T-helper 2 cell treated with Interferon-gamma antibody and Interleukin-4, amounts not matched to agents 100 ng/mL and 5 ng/mL, for 36 hours (primary cell): ENCODE measurements around the gene CLEC9A. TPM values are rescaled to one million over a fixed set of nuclear protein-coding genes. Genes with fewer than 3 reads are reported as not detected.

ENCODE experiments used
- intact Hi-C: fragments of 100-400 bp; cut with micrococcal nuclease; formaldehyde crosslinking; loops from one replicate; pipeline ENCODE4 v1.15.1; 2023
- total RNA-seq: library from RNA; stranded (reverse); gene quantifications from 2 replicates; pipeline ENCODE4 v1.2.3, GENCODE V29; 2022

Gene CLEC9A
- total RNA-seq, 1 donor from 2014 or later, result not detected

DNA sequence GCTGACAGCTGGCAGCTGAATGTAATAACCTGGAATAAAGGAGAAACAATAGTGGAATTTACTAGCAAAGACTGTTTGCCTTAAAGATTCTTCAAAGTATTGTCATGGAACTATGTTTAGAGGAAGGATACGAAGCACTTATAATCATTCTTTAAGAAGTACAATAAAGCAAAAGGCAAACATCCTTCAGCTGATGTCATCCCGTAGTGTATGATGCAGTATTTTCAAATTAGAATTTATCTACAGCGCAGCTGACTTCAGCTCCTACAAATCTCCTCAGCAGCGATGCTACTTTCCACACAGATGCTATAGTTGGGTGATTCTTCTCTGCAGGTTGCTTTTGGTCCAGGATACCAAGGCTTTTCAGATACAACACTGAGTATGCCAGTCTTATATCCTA is 36.8 kb downstream of the CLEC9A start:
- intact Hi-C loops, result no loop called here

DNA sequence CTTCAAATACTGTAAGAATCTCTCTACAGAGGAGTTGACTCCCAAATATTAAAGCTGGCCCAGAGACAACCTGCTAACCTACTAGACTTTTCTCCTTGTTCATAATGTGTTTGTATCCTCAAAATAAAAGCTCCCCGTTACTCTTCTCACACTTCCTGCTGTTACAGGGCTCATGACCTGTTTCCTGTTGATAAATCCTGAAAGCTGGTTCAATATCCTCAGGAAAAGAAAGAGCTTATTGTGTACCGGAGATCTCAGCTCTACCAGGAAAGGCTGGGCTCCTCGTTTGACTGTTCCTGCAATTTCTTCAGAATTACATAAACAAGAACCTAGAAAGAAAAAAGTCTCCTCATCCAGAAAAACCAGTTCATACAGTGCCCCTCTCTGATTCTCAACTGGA is 37.5 kb downstream of the CLEC9A start:
- intact Hi-C loops, result no loop called here

DNA sequence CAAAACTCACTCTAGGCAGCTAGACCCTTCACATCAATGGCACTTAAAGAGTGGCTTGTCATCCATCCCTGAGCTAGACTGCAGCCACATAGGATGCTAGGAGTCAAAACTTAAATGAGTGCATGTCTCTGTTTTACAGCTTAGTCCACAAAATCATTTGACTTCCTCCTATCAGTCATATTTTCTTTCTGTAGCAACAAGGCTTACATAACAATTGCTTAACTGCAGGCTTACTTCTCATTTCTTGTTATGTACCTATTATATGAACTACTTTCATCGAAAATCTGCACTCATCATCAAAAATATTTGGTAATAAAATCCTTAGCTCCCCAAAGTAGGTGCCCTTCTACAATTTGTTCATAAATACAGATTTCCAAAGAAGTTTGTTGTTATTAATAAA is 38.2 kb downstream of the CLEC9A start:
- intact Hi-C loops, result no loop called here

DNA sequence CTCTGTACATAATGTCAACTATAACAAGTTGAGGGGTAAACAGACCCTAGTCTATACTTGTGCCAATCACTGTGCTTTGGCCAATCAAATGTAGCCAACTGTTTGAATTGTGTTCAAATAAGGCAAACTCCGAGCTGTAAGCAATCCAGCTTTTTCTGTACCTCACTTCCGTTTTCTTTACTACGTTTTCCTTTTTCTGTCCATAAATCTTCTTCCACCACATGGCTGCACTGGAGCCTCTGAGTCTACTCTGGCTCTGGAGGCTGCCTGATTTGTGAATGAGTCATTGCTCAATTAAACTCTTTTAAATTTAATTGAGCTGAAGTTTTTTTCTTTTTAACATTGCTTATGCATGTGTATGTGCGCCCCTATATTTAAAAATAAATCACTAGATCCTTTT is 38.6 kb downstream of the CLEC9A start:
- intact Hi-C loops, result no loop called here

DNA sequence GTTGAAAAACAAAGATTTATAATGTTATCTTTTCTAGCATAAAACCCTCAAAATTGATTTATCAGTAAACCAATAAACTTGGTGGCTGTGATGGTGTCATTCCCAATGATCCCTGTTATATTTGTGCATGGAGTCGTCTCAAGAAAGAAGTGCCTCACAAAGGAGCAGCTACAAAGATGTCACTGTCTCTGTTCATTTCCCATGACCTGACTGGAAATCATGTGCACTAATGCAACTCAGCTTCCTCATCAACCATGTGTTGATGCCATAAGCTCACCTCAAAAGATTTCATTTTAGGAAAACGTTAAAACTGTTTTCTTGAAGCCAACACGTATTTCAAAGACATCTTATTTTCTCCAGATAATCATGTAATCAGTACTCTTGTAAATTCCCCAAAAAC is 39.5 kb downstream of the CLEC9A start:
- intact Hi-C loops, result no loop called here

DNA sequence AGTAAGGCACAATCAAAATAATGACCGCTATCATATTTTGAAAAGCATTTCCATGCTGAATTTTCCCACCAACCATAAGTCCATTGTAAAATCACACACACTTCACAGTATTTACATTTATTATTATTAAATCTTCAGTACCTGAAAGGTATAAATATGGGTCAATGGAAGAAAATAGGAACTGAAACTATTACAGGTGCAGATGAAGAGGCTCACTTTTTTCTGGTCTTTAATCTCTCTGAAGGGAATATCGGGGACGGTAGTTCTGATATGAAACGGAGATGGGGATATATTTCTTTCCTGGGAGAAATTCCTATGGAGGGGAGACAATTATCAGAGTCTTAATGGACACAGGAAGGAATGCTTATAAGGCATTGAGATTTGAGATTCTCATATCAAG is 39.9 kb downstream of the CLEC9A start:
- intact Hi-C loops, result no loop called here

DNA sequence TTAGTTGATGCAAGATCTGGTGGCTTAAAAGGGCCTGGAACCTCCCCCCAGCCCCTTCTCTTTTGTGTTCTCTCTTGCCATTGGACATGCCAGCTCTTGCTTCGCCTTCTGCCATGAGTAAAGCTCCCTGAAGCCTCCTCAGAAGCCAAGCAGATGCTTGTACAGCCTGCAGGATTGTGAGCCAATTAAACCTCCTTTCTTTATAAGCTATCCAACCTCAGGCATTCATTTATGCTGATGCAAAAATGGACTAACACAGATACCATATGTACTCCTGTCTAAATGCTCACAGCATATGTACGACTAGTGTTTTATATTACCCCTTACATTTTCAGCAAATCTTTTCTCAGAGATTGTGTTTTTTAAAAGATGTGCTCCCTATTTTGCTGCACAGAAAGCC is 41.6 kb downstream of the CLEC9A start:
- intact Hi-C loops, result no loop called here

DNA sequence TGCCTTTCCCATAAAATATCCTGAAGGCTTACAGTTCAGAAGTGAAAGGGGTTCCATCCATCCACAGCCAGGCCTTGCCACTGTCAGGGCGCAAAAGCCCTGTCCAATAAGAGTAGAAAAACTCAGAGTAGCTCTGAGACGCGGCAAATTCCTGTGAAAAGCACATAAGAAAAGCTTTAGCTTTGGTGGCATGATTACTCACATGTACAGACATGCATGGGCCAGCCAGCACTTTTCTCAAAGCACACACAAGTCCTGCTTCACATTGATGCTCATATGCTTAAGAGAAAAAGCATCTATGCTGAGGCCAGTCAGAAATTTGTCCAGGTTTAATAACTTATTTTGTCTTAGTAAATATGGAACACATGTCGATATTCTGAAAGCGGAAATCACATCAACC is 42.8 kb downstream of the CLEC9A start:
- intact Hi-C loops, result no loop called here

DNA sequence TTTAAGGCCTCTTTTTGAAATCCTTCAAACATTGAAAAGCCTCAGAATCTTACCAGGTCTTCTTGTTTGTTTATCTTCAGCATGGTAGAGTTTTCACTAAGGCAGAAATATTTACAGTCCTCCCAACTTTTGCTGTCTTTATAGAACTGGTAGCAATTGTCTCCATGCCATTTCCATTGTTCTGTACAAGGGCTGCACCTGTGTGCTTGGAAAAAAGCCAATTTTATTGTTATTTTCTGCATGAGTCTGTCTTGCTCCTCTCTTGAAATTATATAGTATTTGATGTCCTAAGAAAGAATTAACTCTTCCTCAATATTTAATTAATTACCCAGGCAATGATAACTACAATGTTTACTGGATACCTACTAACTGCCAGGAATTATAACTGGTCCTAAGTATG is 45.0 kb downstream of the CLEC9A start:
- intact Hi-C loops, result no loop called here

DNA sequence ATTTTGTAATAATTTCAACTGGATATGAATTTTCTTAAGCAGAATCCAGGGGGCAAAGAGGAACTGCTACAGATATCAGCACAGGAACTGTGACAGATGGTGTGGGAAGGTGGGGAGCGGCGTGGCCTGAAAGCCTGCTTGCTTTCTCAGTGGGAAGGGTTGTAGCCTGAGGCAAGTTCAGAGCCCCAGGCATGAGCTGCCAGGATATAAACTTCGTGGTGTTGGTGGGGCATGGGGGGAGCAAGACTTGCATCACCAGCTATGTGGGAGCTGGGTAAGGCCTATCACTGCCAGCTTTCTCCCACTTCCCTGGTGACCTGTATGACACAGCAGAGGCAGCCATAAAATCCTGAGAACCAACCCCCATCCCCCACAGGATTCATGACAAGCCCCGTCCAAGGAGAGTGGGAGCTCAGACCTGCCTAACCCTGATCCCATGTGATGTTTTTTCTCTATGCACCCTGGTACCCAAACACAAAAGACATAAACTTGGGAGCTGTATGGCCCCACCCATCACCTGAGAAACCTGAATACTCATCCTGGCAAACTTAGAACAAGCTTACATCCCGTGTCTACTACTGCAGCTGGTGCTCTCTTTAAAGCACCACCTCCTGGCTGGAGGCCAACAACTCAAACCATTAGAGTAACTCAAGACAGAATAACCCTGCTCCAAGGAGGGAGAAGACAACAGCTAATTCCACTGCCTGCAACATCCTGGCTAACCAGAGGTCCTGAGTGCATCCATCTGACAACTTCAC is 51.8 kb downstream of the CLEC9A start:
- intact Hi-C loops, result no loop called here

DNA sequence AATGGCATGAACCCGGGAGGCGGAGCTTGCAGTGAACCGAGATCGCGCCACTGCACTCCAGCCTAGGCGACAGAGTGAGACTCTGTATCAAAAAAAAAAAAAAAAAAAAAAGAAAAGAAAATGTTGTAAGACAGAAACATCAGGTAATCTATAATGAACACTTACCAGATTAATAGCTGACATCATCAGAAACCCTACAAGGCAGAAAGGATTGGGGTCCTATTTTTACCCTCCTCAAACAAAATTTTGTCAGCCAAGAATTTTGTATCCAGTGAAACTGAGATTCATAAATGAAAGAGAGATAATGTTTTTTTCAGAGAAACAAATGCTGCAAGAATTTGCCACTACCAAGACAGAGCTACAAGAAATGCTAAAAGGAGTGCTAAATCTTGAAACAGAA is 54.3 kb downstream of the CLEC9A start:
- intact Hi-C loops, result no loop called here

DNA sequence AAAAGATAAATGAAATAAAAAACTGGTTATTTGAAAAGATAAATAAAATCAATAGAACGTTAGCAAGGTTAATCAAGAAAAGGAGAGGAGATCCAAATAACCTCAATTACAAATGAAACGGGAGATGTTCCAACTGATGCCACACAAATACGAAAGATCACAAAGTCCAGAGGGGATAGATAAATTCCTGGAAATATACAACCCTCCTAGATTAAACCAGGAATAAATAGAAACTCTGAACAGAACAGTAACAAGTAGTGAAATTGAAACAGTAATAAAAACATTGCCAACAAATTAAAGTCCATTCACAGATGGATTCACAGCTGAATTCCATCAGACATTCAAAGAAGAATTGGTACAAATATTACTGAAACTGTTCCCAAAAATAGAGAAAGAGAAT is 55.9 kb downstream of the CLEC9A start:
- intact Hi-C loops, result no loop called here

DNA sequence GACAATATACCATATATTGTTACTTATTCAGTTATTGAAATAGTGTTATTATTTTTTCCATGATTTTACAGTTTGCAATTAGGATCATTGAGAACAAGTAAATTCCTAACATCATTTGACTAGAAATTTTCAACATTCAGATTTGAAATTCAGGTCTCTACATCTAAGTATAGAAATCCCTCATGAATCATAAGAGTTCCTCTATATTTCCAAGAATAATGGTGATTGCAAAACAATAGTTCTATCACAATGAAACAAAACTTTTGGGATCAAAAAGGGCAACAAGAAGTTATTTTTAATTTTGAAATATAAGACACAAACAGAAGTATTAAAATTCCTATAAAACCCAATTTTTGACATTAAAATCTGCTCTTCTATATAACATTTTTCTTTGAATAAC is 57.5 kb downstream of the CLEC9A start:
- intact Hi-C loops, result no loop called here

DNA sequence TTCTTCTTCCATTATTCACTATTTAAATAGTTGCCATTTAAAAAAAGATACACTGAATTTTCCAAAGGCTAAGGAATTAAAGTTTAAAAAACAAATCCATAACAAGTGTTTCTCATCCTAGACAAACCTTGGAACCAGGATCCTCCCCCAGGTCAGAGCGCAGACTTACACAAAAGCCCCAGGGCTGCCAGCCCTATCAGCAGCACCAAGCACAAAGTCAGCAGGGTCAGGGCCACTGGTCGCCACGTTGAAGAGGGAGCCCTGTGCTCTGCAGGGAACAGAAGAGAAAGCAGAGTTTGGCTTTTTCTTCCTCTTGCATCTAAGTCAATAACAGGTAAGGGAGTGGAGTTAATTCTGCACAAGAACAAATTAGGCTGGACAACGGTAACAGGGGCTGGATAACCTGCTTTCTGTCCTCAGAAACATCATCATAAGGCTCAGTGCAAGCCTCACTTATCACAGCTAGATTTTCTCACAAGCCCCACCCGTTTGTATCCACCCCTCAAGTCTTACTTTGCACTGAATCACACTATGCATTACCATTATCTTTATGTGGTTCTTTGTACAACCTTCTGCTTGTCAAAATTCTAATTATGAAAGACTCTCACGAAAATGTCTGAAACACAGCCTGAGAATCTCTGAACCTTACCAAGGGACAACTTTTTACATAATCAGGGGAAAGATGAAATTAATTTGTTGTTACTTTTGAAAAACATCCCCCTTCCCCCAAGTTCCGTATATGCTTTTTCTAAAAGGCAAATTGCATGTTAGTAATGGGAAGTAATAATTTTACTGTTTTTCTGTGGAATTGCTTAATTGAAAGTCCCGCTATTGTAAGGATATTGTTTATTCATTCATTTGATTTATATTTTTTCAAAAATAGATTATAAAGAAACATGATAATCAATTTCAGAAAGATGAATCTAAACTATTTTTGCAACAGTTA is 58.7 kb downstream of the CLEC9A start:
- intact Hi-C loops, result no loop called here

DNA sequence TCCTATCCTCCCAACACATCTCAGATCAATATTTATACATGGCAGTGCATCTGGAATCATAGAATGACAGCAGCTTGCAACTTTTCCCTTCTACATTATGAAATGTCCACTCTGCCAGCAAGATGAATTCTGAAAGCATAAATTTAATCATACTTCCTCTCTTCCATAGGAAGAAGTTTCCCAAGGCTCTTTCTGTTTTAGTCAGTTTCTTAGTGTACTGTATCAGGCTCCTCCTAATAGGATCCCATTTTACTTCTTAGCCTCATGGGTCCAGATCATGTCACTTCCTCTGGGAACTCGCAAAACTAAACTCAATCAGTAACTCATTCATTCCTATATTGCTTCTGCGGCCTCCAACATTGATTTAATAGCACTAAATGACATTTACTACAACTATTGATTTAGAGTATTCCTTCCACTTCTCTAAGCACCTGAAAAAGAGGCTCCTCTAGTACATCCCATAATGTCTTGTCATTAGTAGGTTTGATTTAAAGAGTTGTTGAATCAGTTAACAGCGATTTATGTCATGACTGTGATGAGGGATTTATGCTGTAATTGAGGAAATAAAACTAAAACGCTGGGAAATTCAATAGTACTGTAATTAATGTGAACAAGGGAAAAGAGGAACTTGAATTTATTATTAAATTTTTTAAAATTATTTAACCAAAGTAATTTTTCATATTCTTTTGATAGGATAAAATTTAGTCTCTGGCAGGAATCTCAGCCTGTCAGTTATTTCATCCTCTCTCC is 64.3 kb downstream of the CLEC9A start:
- intact Hi-C loops, result no loop called here

DNA sequence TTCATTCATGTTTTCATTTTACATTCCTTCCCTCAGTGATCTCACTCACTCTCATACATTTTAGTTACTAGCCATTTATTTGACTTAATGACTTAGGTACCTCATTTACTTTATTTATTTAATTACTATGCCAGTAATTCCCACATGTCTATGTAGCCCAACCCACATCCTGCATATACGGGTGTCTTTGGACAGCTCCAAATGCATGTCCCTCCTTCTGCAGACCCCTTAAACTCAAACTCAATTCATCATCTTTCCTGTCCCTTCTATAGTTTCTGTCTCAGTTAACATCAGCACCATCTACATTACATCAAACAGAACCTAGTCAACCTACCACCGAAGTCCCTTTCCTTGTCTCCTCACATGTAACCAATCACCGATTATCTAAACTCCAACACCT is 65.5 kb downstream of the CLEC9A start:
- intact Hi-C loops, result no loop called here

DNA sequence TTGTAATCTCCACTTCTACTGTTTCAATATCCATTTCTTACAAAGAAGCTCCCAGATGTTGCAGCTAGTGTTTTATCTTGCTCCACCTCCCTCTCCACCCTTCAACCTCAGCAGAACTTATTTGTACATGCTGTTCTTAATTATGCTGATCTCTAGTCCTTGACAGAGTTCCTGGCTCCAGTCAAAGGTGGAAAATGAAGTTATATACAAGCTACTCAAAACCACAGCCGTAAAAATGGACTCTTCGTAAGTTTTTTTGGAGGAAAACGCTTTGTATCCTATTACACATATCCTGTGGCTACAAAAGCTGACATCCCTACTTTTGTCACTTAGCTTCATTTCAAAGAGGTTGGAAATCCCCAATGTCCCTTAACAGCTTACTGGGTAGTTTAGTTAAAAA is 67.0 kb downstream of the CLEC9A start:
- intact Hi-C loops, result no loop called here

DNA sequence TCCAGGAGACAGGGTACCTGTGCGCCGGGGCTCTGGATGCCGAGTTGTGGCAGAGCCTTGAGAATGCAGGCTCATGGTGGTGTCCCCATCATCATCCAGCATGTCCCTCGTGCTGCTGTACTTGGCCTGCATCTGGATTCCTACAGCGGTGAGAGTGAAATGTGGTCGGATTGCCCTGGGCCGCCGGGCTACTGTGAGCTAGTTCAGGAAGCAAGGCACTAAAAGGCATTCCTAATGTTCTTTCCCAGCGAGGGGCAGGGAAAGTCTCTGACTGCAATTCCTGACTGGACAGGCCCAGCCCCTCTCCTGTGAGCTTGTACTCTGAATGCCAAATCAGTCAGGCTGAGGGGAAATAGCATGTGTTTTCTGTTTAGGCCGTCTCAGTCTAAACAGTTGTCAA is 68.3 kb downstream of the CLEC9A start, which contains the start of gene CLEC1A:
TSS of gene CLEC1A (minus strand) at position 195 of the 400 bp plus-strand sequence. CDS start at position 132, 63 bp downstream.
- intact Hi-C loops, result no loop called here

DNA sequence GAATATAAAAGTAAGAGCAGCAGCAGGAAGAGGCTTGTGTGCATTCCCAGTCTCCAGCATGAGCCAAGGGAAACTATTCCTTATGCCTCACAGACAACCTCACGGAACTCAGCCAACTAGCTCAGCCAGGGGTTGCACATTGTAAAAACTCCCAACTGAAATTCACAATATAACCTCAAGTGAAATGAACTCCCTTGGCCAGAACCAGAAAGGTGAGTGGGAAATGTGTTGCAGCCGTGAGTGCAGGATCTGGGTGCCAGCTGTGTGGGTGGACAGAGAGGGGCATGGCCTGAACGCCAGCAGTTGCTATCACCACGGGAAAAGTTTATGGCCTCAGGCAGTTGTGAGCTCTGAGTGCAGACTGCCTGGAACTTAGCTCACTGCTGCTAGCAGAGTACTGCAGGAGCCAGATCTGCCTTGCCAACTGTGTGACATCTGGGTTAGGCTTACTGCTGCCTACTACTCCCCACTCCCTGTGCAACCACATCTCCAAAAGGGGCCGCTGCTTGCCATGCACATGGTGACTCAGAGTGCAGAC is 70.6 kb downstream of the CLEC9A start:
- intact Hi-C loops, result no loop called here

DNA sequence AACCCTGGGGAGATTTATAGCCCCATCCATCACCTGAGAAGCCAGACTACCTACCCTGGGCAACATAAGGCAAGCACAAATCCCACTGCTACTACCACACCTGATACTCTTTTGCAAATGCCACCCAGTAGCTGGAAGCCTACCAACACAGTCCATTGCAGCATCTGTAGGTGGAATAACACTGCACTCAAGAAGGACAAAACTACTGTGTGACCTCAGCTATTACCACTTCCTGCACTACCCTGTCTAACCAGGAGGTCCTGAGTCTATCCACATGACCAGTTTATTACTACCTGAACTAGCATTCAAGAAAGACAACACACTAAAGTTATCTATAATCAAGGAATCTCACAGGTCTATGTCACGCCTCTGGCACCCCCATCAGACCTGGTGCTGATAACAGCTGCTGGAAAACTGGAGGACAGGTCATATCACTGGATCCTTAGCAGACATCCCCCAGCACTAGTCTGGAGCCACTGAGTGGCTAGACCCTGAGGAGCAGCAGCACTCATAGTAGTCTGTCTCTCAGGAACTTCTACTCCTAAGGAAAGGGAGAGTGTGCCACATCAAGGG is 71.3 kb downstream of the CLEC9A start:
- intact Hi-C loops, result no loop called here

DNA sequence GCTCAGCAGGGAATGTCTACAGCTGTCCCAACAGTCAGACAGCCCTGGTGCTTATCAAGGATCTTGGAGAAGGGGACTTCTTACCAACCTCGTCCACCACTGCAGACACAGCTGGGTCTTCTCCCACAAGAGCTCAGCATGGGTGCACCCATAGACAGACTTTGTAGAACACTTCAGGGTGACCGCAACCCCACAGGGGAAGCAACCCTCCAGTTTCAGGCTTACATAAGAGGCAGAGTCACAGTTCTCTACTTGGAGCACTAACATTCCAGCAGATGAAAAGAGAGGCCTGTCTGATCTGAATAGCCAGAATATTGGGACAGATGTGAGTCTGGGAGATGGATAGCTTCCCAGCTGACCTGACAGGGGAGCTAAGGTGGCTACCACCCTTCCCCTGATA is 71.8 kb downstream of the CLEC9A start:
- intact Hi-C loops, result no loop called here
